NCI-H446 treated with DMSO at 0.1 percent for 48 hours (cell line): Measurements from ENCODE around the gene FBF1.
"Not testable (repeated sequence)": the region's sequence is repeated elsewhere in the genome, so short reads cannot be mapped to it uniquely, and the experiment has no call there.

ENCODE experiments used
- DNase-seq: peaks from one replicate; lab custom pipeline; 2025; lab: John Stamatoyannopoulos, UW

Gene FBF1, protein sequence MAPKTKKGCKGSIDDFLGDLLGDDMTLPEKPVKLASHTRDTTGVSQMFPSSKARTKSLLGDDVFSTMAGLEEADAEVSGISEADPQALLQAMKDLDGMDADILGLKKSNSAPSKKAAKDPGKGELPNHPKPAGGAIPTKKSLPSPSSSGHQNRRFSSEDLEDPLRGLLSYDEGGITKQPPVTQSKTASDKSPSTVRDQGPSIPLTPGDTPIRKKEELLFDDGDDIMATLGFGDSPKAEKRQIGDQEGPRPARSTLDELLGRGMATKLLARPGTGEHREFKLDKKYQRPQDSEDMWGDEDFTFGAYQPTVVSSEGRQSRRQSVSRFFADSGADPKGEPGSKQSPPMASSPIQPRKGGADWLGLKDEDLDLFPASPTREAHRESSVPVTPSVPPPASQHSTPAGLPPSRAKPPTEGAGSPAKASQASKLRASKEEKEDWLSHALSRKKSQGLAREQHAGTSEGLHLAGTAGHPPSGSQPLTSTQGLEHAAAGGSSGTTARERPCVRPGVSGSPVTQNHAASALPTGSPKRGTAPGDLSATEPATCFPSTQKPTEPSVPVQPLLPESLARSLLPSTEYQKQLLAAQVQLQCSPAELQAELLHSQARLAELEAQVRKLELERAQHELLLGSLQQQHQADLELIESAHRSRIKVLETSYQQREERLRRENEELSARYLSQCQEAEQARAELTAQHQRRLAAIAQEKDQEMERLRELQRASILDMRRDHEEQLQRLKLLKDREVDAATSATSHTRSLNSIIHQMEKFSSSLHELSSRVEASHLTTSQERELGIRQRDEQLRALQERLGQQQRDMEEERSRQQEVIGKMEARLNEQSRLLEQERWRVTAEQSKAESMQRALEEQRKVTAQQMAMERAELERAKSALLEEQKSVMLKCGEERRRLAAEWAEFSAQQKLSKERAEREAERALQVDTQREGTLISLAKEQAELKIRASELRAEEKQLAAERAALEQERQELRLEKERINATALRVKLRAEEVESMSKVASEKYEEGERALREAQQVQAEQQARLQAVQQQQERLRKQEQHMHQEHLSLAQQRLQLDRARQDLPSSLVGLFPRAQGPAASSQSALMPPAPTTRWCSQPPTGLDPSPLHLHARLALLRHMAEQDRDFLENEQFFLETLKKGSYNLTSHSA

DNA sequence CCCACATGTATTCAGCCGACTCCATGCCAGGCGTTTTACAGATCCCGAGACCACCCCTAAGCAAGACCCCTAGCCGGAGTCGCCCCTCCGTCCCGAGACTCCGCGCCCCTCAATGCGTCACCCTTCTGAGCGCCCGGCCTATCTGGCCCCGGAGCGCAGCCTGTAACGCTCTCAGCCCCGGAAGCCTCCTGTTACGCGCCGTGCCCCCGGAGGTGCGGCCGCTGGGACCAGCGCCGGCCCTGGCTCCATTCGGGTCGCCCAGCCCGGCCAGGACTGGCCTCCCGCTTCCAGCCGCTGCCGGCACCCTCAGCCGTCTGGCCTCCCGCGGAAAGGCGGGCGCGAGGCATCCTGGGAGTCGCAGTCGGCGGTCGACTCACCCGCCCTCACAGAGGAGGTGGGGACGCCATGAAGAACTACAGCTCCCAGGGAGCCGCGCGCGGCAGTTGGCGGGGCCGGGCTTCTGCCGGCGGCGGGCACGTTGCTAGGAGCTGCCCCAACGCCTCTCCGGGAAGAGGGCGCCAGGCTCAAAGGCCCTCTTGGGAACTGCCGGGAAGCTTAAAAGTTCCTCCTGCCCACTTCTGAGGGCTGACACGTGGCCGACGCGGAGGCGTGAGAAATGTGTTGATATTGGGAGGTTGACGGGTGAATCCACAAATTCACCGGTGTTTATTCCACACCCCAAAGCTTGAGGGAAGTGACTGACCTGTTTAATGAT, at the start of gene FBF1:
TSS of gene FBF1 (minus strand) at position 316 of the 715 bp plus-strand sequence. CDS start 2,893 bp downstream, outside the sequence.
- peak; percentile 91 for DNase-seq

DNA sequence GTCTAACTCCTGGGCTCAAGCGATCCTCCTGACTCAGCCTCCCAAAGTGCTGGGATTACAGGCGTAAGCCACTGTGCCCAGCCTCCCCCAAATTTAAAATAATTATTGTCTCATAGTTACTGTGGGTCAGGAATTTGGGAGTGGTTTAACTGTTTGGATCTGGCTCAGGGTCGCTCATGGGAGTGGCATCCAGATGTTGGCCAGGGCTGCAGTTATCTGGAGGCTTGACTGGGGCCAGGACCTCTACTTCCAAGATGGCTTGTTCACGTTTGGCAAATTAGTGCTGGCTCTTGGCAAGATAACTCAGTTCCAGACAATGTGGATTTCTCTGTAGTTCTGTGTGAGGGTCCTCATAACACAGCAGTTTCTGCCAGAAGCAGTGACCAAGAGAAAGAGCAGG, 46.2 kb upstream of the FBF1 start:
- no peak for DNase-seq

DNA sequence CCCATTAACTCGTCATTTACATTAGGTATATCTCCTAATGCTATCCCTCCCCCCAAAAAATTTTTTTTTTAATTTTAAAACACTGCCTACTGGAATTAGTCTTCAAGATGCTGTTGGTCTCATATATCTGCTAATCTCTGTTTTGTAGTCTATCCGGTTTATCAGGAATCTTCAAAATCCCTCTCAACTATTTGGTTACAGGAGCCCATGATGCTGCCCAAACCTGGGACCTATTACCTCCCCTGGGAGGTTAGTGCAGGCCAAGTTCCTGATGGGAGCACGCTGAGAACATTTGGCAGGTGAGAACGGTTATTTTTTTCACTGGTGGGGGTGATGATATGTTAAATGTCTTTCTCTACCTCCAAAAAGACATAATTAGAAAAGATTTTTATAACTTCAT, 45.1 kb upstream of the FBF1 start:
- DNase-seq, result no peak

DNA sequence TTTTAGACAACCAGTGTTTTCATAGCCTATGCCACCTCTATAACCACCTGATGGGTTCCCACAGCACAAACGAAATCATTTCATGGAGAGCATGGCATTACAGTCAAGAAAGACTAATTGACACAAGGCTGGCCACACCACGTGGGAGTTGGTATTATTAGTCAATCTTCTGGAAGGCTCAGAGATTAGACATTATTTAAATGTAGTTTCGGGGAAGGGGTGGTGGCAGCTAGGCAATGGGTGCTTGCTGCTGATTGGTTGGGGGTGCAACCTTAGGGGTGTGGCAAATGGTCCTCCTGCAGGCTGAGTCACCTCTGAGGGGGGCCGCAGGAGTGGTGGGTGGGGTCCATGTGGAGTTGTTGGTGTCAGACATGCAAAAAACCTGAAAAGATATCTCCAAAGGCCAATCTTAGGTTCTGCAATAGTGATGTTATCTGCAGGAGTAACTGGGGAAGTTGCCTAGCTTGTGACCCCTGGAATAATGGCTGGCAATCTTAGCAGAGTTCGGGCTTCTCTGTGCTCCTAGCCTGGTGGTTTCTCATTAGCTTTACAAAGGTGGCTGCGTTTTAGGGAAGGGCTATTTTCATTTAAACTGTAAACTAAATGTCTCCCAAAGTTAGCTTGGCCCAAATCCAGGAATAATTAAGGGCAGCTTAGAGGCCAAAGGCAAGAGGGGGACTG, 42.8 kb upstream of the FBF1 start:
- no peak for DNase-seq

DNA sequence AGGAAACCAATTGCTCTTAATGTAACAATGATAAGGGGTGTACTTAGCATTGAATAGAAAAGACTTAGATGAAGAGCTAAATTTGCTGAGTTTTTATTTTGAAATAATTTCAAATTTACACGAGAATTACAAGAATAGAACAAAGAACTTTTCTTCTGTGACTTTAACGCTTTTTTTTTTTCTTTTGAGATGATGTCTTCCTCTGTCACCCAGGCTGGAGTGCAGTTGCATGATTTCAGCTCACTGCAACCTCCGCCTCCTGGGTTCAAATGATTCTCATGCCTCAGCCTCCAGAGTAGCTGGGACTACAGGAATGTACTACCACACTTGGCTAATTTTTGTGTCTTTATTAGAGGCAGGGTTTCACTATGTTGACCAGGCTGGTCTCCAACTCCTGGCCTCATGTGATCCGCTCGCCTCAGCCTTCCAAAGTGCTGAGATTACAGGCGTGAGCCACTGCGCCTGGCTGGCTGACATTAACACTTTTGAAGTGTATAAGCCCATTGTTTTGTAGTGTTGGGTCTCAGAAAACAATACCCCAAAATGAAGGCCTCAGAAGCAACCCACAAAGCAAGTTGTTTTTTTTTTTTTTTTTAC, 40.3 kb upstream of the FBF1 start:
- no peak for DNase-seq

DNA sequence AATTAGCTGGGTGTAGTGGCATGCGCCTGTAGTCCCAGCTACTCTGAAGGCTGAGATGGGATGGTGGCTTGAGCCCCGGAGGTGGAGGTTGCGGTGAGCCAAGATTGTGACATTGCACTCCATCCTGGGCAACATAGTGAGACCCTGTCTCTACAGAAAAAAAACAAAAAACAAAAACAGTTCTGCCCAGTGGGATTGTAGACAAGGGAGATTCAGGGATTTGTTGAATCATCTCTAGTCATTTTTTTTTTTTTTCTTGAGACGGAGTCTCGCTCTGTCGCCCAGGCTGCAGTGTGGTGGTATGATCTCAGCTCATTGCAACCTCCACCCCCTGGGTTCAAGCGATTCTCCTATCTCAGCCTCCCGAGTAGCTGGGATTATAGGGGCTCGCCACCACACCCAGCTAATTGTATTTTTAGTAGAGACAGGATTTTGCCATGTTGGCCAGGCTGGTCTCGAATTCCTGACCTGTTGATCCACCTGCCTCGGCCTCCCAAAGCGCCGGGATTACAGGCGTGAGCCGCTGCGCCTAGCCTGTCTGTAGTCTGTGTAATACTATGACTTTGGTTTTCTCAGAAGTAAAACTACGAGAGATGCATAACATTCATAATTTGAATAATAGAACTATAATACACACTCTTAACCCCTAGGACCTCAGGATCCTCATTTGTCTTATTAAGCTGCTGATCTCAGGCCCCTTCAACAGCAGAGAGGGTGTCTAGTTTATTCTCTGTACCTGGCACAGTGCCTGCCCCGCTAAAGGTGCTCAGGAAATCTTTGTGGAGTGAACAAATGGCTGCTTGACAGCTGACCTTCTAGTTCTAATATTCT, 39.6 kb upstream of the FBF1 start:
- no peak for DNase-seq

DNA sequence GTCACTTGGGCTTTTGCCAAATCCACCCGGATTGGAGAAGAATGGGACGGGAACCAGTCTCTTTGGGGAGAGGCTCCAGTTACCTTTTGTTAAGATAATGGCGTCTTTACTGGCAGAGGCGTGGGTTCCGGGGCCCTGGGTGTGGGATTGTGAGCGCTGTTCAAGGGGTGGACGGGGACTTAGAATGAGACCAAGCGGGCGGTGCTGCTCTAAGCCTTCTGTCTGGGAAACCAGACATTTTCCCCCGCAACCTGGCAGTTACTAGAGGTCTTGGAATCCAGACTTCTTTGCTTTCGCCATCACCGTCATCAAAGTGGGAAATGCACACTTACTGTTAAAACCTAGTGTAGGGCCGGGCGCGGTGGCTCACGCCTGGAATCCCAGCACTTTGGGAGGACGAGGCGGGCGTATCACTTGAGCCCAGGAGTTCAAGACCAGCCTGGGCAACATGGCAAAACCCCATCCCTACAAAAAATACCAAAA, 38.9 kb upstream of the FBF1 start:
- DNase-seq, result no peak

DNA sequence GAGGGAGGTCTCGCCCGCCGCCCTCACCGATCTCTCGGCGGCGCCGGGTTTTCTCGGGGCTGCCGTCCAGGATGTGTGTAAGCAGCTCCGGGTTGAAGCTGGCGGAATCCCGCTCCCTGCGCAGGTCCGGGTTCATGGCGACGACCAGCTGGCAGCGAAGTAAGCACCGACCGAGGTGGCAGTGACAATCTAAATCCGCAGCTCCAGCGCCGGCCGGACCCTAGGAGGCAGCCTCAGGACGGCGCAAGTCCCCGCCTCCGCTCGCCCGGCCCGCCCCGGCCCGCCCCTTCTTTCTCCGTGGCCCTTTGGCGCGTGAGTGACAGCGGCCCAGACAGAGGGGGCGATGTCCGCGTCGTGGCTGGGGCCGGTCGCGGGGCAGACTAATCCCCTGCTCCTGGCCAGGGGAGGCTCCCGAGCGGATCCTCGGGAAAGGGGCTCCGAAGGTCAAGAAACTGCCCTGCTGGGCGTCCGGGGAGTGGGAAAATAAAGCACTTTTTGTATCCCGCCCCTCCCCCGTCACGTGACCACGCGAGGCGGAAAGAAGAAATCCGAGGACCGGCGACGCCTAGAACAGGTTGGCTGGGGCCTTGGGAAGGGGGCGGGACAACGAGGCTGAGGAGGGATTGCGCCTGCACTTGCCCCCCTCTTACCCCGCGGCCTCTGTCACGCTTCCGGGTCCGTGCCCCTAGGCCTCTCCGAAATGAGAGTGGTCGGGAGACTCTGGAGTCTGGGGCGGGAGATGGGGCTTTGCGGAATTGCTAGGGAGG, 38.3 kb upstream of the FBF1 start, which contains the start of the genes ACOX1 and TEN1:
TSS of gene ACOX1 (minus strand) at position 229 of the 767 bp plus-strand sequence. CDS start at position 136, 93 bp downstream.
TSS of gene TEN1 (plus strand) at position 303 of the 767 bp plus-strand sequence. CDS start 6,953 bp downstream, outside the sequence.
- DNase-seq, result peak; percentile 95

DNA sequence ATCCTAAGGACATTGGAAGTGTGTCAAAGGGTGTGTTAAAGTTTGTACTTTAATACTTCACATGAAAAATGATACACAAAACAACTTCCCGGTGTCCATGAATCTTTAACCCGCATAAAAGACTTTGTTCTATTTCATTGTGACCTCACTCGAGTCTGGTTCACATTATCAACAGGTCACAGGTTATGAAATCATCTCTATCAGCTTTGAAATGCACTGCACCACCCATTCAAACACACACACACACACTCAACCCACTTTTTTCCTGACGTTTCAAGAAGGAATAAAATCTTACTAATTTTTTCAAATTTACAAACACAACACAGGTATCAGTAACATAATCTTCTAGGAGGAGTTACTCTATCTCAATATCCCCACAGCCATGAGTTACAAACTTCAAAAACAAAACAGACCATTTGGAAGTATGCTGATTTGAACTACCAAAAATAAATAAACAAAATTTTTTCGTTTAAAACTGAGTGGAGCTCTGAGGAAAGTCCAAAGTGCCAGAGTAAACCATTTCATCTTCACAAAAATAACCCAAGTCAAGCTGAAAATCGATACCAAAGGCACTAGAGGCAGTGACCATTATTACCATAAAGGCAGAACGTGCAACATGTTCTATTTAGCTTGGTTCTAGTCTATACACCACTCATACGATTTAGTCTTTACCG, 35.5 kb upstream of the FBF1 start:
- DNase-seq, result no peak

DNA sequence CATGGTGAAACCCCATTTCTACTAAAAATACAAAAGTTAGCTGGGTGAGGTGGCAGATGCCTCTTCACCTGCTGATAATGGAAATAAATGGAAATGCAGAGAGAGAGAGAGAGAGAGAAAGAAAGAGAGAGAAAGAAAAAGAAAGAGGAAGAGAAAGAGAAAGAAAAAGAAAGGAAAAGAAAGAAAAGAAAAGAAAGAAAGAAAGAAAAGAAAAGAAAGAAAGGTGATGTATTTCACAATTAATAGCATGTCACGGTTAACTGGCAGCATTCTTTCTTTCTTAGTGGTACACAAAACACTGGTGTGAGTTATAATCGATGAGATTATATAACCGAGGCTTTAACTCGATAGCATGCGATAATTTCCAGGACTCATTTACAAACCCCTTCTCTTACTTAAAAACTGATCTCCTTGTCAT, 34.9 kb upstream of the FBF1 start:
- no peak for DNase-seq

DNA sequence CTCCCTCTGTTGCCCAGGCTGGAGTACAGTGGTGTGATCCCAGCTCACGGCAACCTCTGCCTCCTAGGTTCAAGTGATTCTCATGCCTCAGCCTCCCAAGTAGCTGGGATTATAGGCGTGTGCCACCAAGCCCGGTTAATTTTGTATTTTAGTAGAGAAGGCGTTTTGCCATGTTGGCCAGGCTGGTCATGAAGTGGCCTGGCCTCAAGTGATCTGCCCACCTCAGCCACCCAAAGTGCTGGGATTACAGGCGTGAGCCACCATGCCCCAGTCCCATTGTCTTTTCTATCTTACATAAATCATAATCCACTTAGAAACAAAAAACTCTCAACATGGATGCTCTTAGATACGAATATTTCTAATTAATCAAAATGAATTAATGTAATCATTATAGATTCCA, 34.3 kb upstream of the FBF1 start:
- not testable (repeated sequence) for DNase-seq

DNA sequence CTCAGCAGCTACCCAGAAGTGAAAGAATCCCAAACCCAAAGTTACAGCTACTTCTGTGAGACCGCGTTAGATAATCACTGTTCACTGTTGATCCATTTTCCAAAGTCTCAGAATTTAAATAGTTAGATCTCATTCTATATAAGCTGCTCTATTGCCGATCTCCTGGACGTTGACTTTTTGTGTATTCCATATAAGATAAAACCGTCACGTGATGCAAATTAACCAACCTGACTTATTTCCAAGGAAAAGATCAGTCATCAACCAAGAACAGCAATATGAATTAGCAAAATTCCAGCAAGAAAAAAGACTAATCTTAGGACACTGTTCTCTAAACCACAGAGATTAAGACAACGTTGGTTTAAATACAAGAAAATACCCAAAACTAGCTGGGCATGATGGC, 29.8 kb upstream of the FBF1 start:
- no peak for DNase-seq

DNA sequence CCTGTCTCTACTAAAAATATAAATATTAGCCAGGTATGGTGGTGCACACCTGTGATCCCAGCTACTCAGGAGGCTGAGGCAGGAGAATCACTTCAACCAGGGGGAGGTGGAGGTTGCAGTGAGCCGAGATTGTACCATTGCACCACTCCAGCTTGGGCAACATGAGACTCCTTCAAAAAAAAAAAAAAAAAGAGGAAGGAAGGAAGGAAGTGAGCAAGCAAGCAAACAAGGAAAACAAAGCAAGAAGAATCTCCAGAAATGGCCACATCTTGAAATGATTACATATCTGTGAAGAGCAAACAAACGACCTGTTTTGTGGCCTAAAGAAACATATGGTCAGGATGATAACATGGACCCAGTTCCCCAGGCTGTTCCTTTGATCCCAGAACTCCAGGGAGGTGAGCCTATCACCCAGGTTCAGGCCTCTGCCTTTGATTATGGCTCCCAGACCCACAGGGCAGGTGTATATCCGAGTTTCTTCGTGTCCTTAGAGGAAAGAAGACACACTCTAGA, 29.2 kb upstream of the FBF1 start:
- no peak for DNase-seq

DNA sequence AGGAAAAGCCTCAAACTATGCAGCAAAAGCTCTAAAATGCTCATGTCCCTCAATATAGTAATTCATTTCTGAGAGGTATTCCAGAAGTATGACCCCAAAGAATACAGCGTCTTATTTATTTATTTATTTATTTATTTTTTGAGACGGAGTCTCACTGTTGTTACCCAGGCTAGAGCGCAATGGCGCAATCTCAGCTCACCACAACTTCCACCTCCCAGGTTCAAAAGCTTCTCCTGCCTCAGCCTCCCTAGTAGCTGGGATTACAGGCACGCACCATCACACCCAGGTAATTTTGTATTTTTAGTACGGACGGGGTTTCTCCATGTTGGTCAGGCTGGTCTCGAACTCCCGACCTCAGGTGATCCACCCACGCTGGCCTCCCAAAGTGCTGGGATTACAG, 28.2 kb upstream of the FBF1 start:
- not testable (repeated sequence) for DNase-seq

DNA sequence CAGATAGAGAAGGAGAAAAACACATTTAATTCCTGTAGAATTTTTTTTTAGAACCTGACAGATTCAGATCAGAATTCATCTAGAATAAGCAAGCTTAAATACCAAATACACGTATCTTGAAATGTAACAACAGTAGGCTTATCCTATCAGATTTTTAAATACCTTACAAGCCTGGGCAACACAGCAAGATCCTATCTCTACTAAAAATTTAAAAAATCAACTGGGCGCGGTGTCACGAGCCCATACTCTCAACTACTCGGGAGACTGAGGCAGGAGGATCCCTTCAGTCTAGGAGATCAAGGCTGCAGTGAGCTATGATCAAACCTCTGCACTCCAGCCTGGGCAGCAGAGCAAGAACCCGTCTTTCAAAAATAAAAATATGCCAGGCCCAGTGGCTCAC, 24.6 kb upstream of the FBF1 start:
- DNase-seq, result no peak

DNA sequence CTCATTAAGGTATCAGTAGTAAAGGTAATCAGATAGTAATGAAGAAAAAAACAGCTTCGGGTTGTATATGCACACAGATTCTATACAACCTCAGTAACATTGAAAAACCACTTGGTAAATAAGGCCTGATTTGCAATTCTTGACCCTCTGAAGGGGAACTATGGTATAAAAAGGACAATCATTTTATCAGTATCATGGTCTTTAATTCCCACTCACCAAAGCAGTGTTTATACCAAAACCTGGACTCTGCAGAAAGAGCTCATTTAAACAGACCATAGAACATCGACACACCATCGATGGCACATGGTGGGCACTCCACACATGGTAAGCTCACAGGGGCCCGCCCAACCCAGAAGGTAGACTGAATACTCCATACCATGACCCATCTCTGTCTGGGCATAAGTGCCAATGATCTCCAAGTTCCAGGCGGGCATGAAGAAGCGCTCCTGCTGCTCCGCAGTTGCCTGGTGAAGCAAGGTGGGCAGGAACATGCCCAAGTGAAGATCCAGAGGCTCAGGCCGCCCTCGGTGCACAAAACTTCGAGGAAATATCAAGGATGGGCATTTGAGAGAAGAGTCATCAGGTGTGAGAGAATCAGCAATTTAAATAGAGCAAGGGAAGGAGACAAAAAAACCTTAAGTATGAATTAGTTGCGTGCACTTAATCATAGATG, 19.1 kb upstream of the FBF1 start:
- DNase-seq, result no peak
